Chondrocyte (in vitro differentiated cells): ENCODE results near the gene KMT2D. TPM values are rescaled to one million over a fixed set of nuclear protein-coding genes. Genes with fewer than 3 reads are reported as not detected.

Experiments used
- DNase-seq: peaks from one replicate; pipeline ENCODE4 v3.0.0; 2021; ENCODE audit warnings: mixed read lengths, low spot score
- H3K27ac Mint-ChIP-seq: one replicate; pipeline ENCODE4 v1.8.0; 2021; ENCODE audit warnings: mild to moderate bottlenecking, moderate library complexity, mixed read lengths; ENCODE audit not compliant: unreplicated experiment
- H3K27me3 Mint-ChIP-seq: 2 replicates; pipeline ENCODE4 v1.8.0; 2021; ENCODE audit warnings: low read depth, mixed read lengths
- H3K36me3 Mint-ChIP-seq: 2 replicates; pipeline ENCODE4 v1.8.0; 2021; ENCODE audit warnings: low read depth, mixed read lengths
- H3K4me1 Mint-ChIP-seq: 2 replicates; pipeline ENCODE4 v1.8.0; 2021; ENCODE audit warnings: low read depth, mild to moderate bottlenecking, mixed read lengths
- H3K4me3 Mint-ChIP-seq: one replicate; pipeline ENCODE4 v1.8.0; 2021; ENCODE audit warnings: mild to moderate bottlenecking, moderate library complexity, mixed read lengths; ENCODE audit not compliant: unreplicated experiment
- H3K9me3 Mint-ChIP-seq: 2 replicates; pipeline ENCODE4 v1.8.0; 2021; ENCODE audit warnings: low read depth, mixed read lengths
- total RNA-seq: library from RNA; stranded (reverse); gene quantifications from 3 replicates; pipeline ENCODE4 v1.2.1, GENCODE V29; 2021
- TF ChIP-seq, protein P1 (sequence below): fragments of 200-600 bp; sonication (generic); IDR thresholded peaks from 2 replicates; pipeline ENCODE4 v1.5.0; 2021; ENCODE audit warnings: antibody characterized with exemption, mild to moderate bottlenecking, moderate library complexity

Gene KMT2D
- total RNA-seq, 1 donor from 2014 or later: 65.4 TPM

DNA sequence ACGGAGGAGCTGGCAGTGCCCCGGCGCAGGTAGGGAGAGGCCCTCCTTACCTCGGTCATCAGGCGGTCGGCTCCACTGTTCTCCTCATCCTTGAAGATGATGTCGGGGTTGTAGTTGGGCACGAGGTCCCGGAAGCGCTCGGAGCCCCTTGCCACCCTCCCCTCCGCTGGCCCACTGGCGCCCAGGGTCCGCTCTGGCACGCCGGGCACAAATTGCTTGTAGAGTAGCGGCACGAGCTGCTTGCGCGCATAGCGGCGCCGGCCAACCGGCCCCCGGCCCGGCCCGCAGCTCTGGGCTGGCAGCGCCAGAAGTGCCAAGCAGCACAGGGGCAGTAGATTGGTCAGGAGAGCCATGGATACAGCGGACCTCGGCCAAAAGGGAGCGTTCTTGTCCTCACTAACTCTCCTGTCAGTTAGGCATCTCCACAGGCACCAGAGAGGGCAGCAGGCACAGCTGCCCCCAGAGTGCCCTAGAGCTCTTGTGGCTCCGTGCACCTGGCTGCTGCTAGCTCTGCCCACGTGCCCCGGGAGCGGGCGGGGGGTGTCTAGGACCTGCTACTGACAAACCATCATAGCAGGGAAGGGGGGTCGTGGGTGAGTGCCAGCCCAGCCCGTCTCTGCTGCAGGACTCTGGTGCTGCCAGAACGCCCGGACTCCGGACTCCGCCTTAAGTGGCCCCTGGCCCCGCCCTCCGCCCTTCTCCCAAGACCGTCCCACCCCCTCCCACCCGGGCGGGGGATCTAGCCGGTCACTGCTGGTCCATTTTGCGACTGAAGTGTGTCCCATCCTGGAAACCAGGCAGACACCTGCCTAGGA, 33.8 kb upstream of the KMT2D start, which contains the start of gene DHH:
TSS of gene DHH (minus strand) at position 642 of the 815 bp plus-strand sequence. CDS start at position 353, 289 bp downstream.
- Mint-ChIP-seq H3K4me1 (peaks cover 28% of the 10 kb centered on the region), H3K27ac (no peak within 1 kb of the TSS), H3K9me3 (no peaks in the 10 kb centered on the region), H3K36me3 (peaks cover 16% of the 10 kb centered on the region), H3K4me3 (no peak within 1 kb of the TSS), H3K27me3 (peaks cover 26% of the 10 kb centered on the region)
- no peak for DNase-seq
- TF ChIP-seq, protein P1, sequence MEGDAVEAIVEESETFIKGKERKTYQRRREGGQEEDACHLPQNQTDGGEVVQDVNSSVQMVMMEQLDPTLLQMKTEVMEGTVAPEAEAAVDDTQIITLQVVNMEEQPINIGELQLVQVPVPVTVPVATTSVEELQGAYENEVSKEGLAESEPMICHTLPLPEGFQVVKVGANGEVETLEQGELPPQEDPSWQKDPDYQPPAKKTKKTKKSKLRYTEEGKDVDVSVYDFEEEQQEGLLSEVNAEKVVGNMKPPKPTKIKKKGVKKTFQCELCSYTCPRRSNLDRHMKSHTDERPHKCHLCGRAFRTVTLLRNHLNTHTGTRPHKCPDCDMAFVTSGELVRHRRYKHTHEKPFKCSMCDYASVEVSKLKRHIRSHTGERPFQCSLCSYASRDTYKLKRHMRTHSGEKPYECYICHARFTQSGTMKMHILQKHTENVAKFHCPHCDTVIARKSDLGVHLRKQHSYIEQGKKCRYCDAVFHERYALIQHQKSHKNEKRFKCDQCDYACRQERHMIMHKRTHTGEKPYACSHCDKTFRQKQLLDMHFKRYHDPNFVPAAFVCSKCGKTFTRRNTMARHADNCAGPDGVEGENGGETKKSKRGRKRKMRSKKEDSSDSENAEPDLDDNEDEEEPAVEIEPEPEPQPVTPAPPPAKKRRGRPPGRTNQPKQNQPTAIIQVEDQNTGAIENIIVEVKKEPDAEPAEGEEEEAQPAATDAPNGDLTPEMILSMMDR: no peak

DNA sequence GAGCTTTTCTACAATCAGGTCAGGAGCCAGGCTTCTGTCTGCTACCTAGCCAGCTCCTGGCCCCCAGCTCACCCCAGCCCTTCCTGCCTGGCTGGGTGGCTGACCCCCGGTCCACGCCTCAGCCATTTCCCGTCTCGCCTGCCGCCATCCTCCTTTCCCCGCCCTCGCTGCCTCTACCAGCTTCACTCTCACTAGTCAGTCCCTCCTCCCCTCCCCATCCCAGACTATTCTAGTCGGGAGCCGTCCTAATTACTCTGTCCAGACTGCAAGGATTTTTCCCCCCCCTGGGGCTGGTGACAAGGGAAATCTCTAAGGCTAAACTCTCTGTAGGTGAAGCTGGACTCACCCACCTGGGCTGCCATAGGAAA, 33.2 kb upstream of the KMT2D start:
- Mint-ChIP-seq H3K27me3 (peaks cover 26% of the 10 kb centered on the region), H3K27ac (no peak overlapping the region), H3K4me3 (no peak overlapping the region), H3K9me3 (no peaks in the 10 kb centered on the region), H3K4me1 (peaks cover 28% of the 10 kb centered on the region), H3K36me3 (peaks cover 14% of the 10 kb centered on the region)
- TF ChIP-seq, protein P1: no peak
- no peak for DNase-seq

DNA sequence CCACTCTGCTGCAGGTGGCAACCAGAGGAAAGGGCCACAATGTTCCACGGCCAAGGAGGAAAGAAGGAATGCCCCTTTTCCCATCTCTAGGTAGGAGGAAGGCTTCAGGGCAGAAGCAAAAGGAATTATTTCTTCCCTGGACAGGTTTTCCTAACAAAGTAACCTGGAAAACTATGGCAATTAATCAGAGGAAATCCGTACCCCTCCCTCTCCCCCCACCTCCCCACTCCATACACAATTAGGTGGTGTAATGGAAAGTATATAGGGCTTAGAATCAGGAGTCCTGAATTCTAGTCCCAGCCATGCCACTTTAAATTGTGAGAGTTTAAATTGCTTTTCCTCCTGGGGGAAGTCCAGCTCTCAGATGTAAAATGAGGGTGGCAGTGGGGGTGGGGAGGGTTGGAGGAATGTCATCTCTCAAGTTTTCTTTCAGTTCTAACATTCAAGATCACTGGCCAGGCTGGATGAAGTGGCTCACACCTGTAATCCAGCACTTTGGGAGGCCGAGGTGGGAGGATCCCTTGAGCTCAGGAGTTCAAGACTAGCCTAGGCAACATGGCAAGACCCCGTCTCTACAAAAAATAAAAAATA, 32.3 kb upstream of the KMT2D start:
- TF ChIP-seq, protein P1: no peak
- H3K27me3 Mint-ChIP-seq: peaks cover 28% of the 10 kb centered on the region
- H3K4me1 Mint-ChIP-seq: peaks cover 34% of the 10 kb centered on the region
- no peak overlapping the region for H3K27ac Mint-ChIP-seq
- H3K4me3 Mint-ChIP-seq: no peak overlapping the region
- peaks cover 8% of the 10 kb centered on the region for H3K36me3 Mint-ChIP-seq
- DNase-seq: peak; percentile 11
- no peaks in the 10 kb centered on the region for H3K9me3 Mint-ChIP-seq

DNA sequence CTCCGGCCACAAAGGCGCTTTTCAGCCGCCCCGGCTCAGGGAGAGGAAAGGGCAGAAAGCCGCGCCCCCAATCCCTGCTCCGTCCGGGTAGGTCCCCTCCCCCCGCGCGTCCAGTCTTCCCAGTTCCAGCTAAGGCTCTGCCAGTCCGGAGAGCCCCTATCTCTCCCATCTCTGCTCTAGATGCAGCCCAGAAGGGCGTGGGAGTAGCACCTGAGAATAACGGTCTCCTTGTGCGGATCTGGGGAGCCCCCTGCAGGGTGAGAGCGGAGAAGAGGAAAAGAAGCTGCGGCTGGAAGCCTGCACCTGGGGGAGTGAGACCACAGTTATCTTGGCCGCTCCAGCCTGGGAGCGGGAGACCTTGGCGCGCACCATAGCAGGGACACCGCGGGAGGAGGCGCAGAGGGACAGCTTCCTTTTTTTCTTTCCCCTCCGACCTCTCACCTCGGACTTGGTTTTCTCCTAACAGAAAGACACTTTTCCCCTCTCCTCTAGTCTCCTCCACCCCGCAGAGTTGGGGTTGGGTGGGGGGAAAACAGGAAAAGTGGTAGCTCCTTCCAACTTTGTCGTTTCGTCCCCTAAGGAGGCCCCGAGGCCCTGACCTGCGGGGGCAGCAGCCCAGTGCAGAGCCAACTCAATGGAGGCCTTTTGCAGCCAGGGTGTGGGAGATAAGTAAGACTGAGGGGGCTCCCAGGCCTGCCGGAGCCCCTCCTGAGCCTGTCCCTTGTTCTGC, 31.7 kb upstream of the KMT2D start:
- Mint-ChIP-seq H3K4me3 (peak overlapping the region; percentile 45), H3K9me3 (no peaks in the 10 kb centered on the region), H3K27ac (no peak overlapping the region), H3K27me3 (peaks cover 28% of the 10 kb centered on the region), H3K36me3 (peaks cover 3% of the 10 kb centered on the region), H3K4me1 (peaks cover 35% of the 10 kb centered on the region)
- TF ChIP-seq, protein P1: peak; percentile 74
- peak; percentile 83 for DNase-seq

DNA sequence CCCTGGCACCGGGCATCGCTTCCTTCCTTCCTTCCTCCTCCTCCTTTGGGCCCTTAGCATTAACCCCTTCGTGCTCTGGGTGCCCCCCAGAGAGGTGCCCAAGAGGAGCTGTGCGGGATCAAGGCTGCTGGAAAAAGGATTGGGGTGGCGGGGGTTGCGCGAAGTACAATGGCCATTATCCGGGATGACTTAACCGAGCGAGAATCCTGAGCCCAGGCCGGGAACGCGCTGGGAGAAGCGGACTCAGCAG, 31.2 kb upstream of the KMT2D start:
- Mint-ChIP-seq H3K36me3 (peaks cover 3% of the 10 kb centered on the region), H3K27me3 (peaks cover 28% of the 10 kb centered on the region), H3K4me1 (peaks cover 35% of the 10 kb centered on the region), H3K9me3 (no peaks in the 10 kb centered on the region), H3K27ac (no peak overlapping the region), H3K4me3 (no peak overlapping the region)
- TF ChIP-seq, protein P1: no peak
- DNase-seq: no peak
